NCI-H2196 treated with DMSO at 0.1 percent for 48 hours (cell line): ENCODE measurements around the gene GDF7.

Source experiments
- DNase-seq: peaks from one replicate; lab custom pipeline; 2025; ENCODE audit not compliant: unreplicated experiment; lab: John Stamatoyannopoulos, UW

GDF7 gene

GRCh38 chr2:20666304-20667150 is at the start of gene GDF7:
Gene GDF7 (plus strand): TSS chr2:20667144. CDS start chr2:20667240, 96 bp downstream.
- DNase-seq, result no peak

- peak; percentile 89 for DNase-seq
Measured at GRCh38 chr2:20617892-20618467, 49.0 kb upstream of the GDF7 start.

GRCh38 chr2:20618468-20618885 is 48.5 kb upstream of the GDF7 start:
- DNase-seq, result no peak

GRCh38 chr2:20618886-20619521 is 47.9 kb upstream of the GDF7 start:
- DNase-seq, result no peak

- DNase-seq, result no peak
Measured at GRCh38 chr2:20619624-20620024, 47.3 kb upstream of the GDF7 start.

- no peak for DNase-seq
Measured at GRCh38 chr2:20620271-20620681, 46.7 kb upstream of the GDF7 start.

GRCh38 chr2:20620696-20621365 is 46.1 kb upstream of the GDF7 start:
- DNase-seq, result no peak

- DNase-seq, result no peak
Measured at GRCh38 chr2:20621366-20622295, 45.3 kb upstream of the GDF7 start.

GRCh38 chr2:20622296-20622686 is 44.7 kb upstream of the GDF7 start:
- DNase-seq, result no peak

GRCh38 chr2:20622731-20623130 is 44.2 kb upstream of the GDF7 start:
- DNase-seq, result no peak

GRCh38 chr2:20623241-20623640 is 43.7 kb upstream of the GDF7 start:
- no peak for DNase-seq

GRCh38 chr2:20623741-20624155 is 43.2 kb upstream of the GDF7 start:
- no peak for DNase-seq

- DNase-seq, result no peak
Measured at GRCh38 chr2:20624156-20624883, 42.6 kb upstream of the GDF7 start.

- no peak for DNase-seq
Measured at GRCh38 chr2:20624884-20625485, 42.0 kb upstream of the GDF7 start.

- peak; percentile 70 for DNase-seq
Measured at GRCh38 chr2:20625491-20626391, 41.2 kb upstream of the GDF7 start.

GRCh38 chr2:20626392-20626697 is 40.6 kb upstream of the GDF7 start:
- DNase-seq, result no peak

GRCh38 chr2:20626698-20627513 is 40.0 kb upstream of the GDF7 start:
- DNase-seq, result no peak
